Trophoblast cell (in vitro differentiated cells and primary cell): ENCODE data around the gene DTYMK.

ENCODE experiments used
- DNase-seq, 2 donors: peaks; one replicate each; pipeline ENCODE4 v3.0.0-alpha.2; 2016
- H2AFZ ChIP-seq: 2 replicates; pipeline ENCODE4 v1.6.1; 2013; ENCODE audit warnings: low read length, moderate library complexity, mild to moderate bottlenecking; ENCODE audit not compliant: insufficient read depth, poor library complexity
- H2AK5ac ChIP-seq: 2 replicates; pipeline ENCODE4 v1.6.1; 2013; ENCODE audit warnings: mild to moderate bottlenecking, low read length
- H2BK120ac ChIP-seq: 2 replicates; pipeline ENCODE4 v1.6.1; 2013; ENCODE audit warnings: low read length, mild to moderate bottlenecking, moderate library complexity; ENCODE audit not compliant: insufficient read depth, poor library complexity
- H2BK12ac ChIP-seq: 2 replicates; pipeline ENCODE4 v1.6.1; 2013; ENCODE audit warnings: mild to moderate bottlenecking, low read length, moderate library complexity
- H2BK5ac ChIP-seq: 2 replicates; pipeline ENCODE4 v1.6.1; 2013; ENCODE audit warnings: low read length, low read depth, moderate library complexity, mild to moderate bottlenecking; ENCODE audit not compliant: poor library complexity
- H3K14ac ChIP-seq: 2 replicates; pipeline ENCODE4 v1.6.1; 2013; ENCODE audit warnings: mild to moderate bottlenecking, low read length
- H3K18ac ChIP-seq: 2 replicates; pipeline ENCODE4 v1.6.1; 2013; ENCODE audit warnings: mild to moderate bottlenecking, low read length
- H3K23ac ChIP-seq: 2 replicates; pipeline ENCODE4 v1.6.1; 2013; ENCODE audit warnings: low read length
- H3K27ac ChIP-seq: 2 replicates; pipeline ENCODE4 v1.5.1; 2013; ENCODE audit warnings: low read depth, mild to moderate bottlenecking, inconsistent platforms, low read length, moderate library complexity
- H3K27me3 ChIP-seq: 2 replicates; pipeline ENCODE4 v1.6.1; 2013; ENCODE audit warnings: inconsistent platforms, mild to moderate bottlenecking, low read length, moderate library complexity; ENCODE audit not compliant: insufficient read depth
- H3K36me3 ChIP-seq, 2 experiments: 1 replicate in 1 of 2; 2 replicates in 1 of 2; pipeline ENCODE4 v1.6.1; 2013; ENCODE audit warnings: low read length in 2 of 2, mild to moderate bottlenecking in 2 of 2, moderate library complexity in 1 of 2; ENCODE audit not compliant: insufficient read depth in 2 of 2, control insufficient read depth in 1 of 2
- H3K4ac ChIP-seq: 2 replicates; pipeline ENCODE4 v1.6.1; 2013; ENCODE audit warnings: low read depth, mild to moderate bottlenecking, low read length, moderate library complexity
- H3K4me1 ChIP-seq, 2 experiments: 1 replicate in 1 of 2; 2 replicates in 1 of 2; pipeline ENCODE4 v1.6.1; 2013; ENCODE audit warnings: low read length in 2 of 2, mild to moderate bottlenecking in 2 of 2, moderate library complexity in 1 of 2; ENCODE audit not compliant: insufficient read depth in 2 of 2, control insufficient read depth in 1 of 2
- H3K4me2 ChIP-seq: 2 replicates; pipeline ENCODE4 v1.6.1; 2013; ENCODE audit warnings: inconsistent platforms, mild to moderate bottlenecking, low read length, moderate library complexity
- H3K4me3 ChIP-seq: 2 replicates; pipeline ENCODE4 v1.5.1; 2013; ENCODE audit warnings: mild to moderate bottlenecking, low read depth, low read length, inconsistent platforms
- H3K79me1 ChIP-seq: one replicate; pipeline ENCODE4 v1.6.1; 2013; ENCODE audit warnings: low read length
- H3K79me2 ChIP-seq: 2 replicates; pipeline ENCODE4 v1.6.1; 2013; ENCODE audit warnings: low read length, mild to moderate bottlenecking; ENCODE audit not compliant: control insufficient read depth, insufficient read depth, poor library complexity
- H3K9ac ChIP-seq: 2 replicates; pipeline ENCODE4 v1.6.1; 2013; ENCODE audit warnings: mild to moderate bottlenecking, low read length
- H3K9me3 ChIP-seq: 2 replicates; pipeline ENCODE4 v1.6.1; 2013; ENCODE audit warnings: low read depth, mild to moderate bottlenecking, control low read depth, inconsistent platforms, low read length; ENCODE audit not compliant: insufficient read depth
- H4K12ac ChIP-seq: 2 replicates; pipeline ENCODE4 v1.6.1; 2013; ENCODE audit warnings: low read depth, mild to moderate bottlenecking, low read length, moderate library complexity
- H4K8ac ChIP-seq: 2 replicates; pipeline ENCODE4 v1.6.1; 2013; ENCODE audit warnings: low read depth, mild to moderate bottlenecking, low read length, moderate library complexity
- H4K91ac ChIP-seq: one replicate; pipeline ENCODE4 v1.6.1; 2013; ENCODE audit warnings: low read depth, mild to moderate bottlenecking, low read length, moderate library complexity
- WGBS: extraction: QIAGEN DNeasy Blood & Tissue Kit; methylation state at CpG from one replicate; pipeline ENCODE4 v1.1.7; 2013; ENCODE audit warnings: missing lambda C conversion rate; ENCODE audit not compliant: insufficient read length, insufficient coverage; ENCODE audit errors: extremely low coverage; 5-methylcytosine and 5-hydroxymethylcytosine counted together

DTYMK gene

GRCh38 chr2:241670333-241671110 lies 16.1 kb downstream of the DTYMK start:
- Histone ChIP-seq H4K12ac (no peak overlapping the region), H3K9ac (no peak overlapping the region), H3K4me1 (no peaks in the 10 kb centered on the region), H3K36me3 (peaks cover 87 to 90% of the 10 kb centered on the region in 2 experiments), H3K4me3 (no peak overlapping the region), H3K27ac (no peak overlapping the region), H4K8ac (no peak overlapping the region), H3K23ac (no peak overlapping the region), H3K79me2 (no peaks in the 10 kb centered on the region), H2AFZ (no peak overlapping the region), H2AK5ac (no peak overlapping the region), H4K91ac (no peak overlapping the region), H3K9me3 (peaks cover 5% of the 10 kb centered on the region), H3K27me3 (no peaks in the 10 kb centered on the region), H2BK120ac (no peak overlapping the region), H2BK5ac (no peak overlapping the region), H2BK12ac (no peak overlapping the region), H3K4me2 (no peak overlapping the region), H3K18ac (no peak overlapping the region), H3K4ac (no peak overlapping the region), H3K14ac (no peak overlapping the region), H3K79me1 (no peaks in the 10 kb centered on the region)
- no peak for DNase-seq
- no CpG with 5 or more reads among the region's 31 CpGs for WGBS

DNA sequence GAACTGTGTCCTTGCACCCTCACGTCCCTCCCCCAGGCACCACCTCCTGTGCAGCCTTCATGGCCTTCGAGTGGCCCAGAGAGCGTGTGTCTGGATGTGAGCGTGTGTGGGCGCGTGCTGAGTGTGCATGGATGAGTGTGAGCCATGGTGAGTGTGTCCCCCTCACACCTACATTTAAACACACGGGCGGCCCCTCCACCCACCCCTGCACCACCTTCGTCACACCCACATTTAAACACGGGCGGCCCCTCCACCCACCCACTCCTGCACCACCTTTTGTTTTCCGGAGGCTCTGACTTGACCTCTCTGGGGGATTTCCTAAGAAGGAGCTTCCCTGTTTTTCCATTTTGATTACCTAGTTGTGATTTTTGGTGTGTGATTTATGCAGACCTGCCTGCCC lies 17.8 kb downstream of the DTYMK start:
- no peak overlapping the region for H3K14ac ChIP-seq
- H3K4ac ChIP-seq: no peak overlapping the region
- H3K9ac ChIP-seq: no peak overlapping the region
- no peak overlapping the region for H2BK12ac ChIP-seq
- H2AK5ac ChIP-seq: no peak overlapping the region
- no peak overlapping the region for H3K4me3 ChIP-seq
- no peak overlapping the region for H2BK120ac ChIP-seq
- no peak overlapping the region for H2BK5ac ChIP-seq
- peaks cover 72 to 77% of the 10 kb centered on the region in 2 experiments for H3K36me3 ChIP-seq
- no peak overlapping the region for H4K12ac ChIP-seq
- no peak overlapping the region for H4K91ac ChIP-seq
- peaks cover 5% of the 10 kb centered on the region for H3K9me3 ChIP-seq
- no peaks in the 10 kb centered on the region for H3K79me1 ChIP-seq
- H4K8ac ChIP-seq: no peak overlapping the region
- no peak for DNase-seq
- H2AFZ ChIP-seq: no peak overlapping the region
- H3K4me1 ChIP-seq: no peaks in the 10 kb centered on the region
- H3K4me2 ChIP-seq: no peak overlapping the region
- no peak overlapping the region for H3K18ac ChIP-seq
- H3K79me2 ChIP-seq: no peaks in the 10 kb centered on the region
- no CpG with 5 or more reads among the region's 12 CpGs for WGBS
- no peak overlapping the region for H3K23ac ChIP-seq
- H3K27ac ChIP-seq: no peak overlapping the region
- H3K27me3 ChIP-seq: no peaks in the 10 kb centered on the region

GRCh38 chr2:241668354-241668753 lies 18.3 kb downstream of the DTYMK start:
- no peak overlapping the region for H2BK12ac ChIP-seq
- H2AFZ ChIP-seq: no peak overlapping the region
- H3K79me1 ChIP-seq: no peaks in the 10 kb centered on the region
- peaks cover 5% of the 10 kb centered on the region for H3K9me3 ChIP-seq
- no peak overlapping the region for H3K27ac ChIP-seq
- no peak overlapping the region for H3K14ac ChIP-seq
- H3K23ac ChIP-seq: no peak overlapping the region
- no peak overlapping the region for H3K9ac ChIP-seq
- no peak overlapping the region for H3K18ac ChIP-seq
- H4K12ac ChIP-seq: no peak overlapping the region
- no peaks in the 10 kb centered on the region for H3K4me1 ChIP-seq
- H2BK120ac ChIP-seq: no peak overlapping the region
- H3K4me2 ChIP-seq: no peak overlapping the region
- H3K79me2 ChIP-seq: no peaks in the 10 kb centered on the region
- no peak overlapping the region for H3K4ac ChIP-seq
- H3K36me3 ChIP-seq: peaks cover 70 to 74% of the 10 kb centered on the region in 2 experiments
- no peak overlapping the region for H2AK5ac ChIP-seq
- H3K4me3 ChIP-seq: peak overlapping the region; percentile 46
- no peak for DNase-seq
- WGBS: no CpG with 5 or more reads among the region's 21 CpGs
- H4K91ac ChIP-seq: no peak overlapping the region
- no peaks in the 10 kb centered on the region for H3K27me3 ChIP-seq
- no peak overlapping the region for H4K8ac ChIP-seq
- H2BK5ac ChIP-seq: no peak overlapping the region

- H2AFZ ChIP-seq: no peak overlapping the region
- no peak overlapping the region for H3K18ac ChIP-seq
- no peak overlapping the region for H3K27ac ChIP-seq
- no peak overlapping the region for H3K9ac ChIP-seq
- H3K36me3 ChIP-seq: peaks cover 56 to 60% of the 10 kb centered on the region in 2 experiments
- WGBS: no CpG with 5 or more reads among the region's 42 CpGs
- H4K8ac ChIP-seq: no peak overlapping the region
- DNase-seq: no peak
- H4K12ac ChIP-seq: no peak overlapping the region
- H3K27me3 ChIP-seq: no peaks in the 10 kb centered on the region
- no peak overlapping the region for H2BK5ac ChIP-seq
- H3K4ac ChIP-seq: no peak overlapping the region
- H3K79me2 ChIP-seq: no peaks in the 10 kb centered on the region
- no peak overlapping the region for H2BK120ac ChIP-seq
- no peak overlapping the region for H2AK5ac ChIP-seq
- peaks cover 3% of the 10 kb centered on the region for H3K9me3 ChIP-seq
- no peaks in the 10 kb centered on the region for H3K4me1 ChIP-seq
- H3K79me1 ChIP-seq: no peaks in the 10 kb centered on the region
- H3K4me2 ChIP-seq: no peak overlapping the region
- no peak overlapping the region for H3K23ac ChIP-seq
- H4K91ac ChIP-seq: no peak overlapping the region
- no peak overlapping the region for H3K14ac ChIP-seq
- H2BK12ac ChIP-seq: no peak overlapping the region
- no peak overlapping the region for H3K4me3 ChIP-seq
Measured at GRCh38 chr2:241666627-241667400, 19.8 kb downstream of the DTYMK start.
